GM12874 (cell line): ENCODE results near the gene SRGAP1.

Experiments used
- CTCF ChIP-seq: IDR thresholded peaks from 2 replicates; pipeline ENCODE4 v1.5.1; 2011; ENCODE audit warnings: low read depth, mild to moderate bottlenecking, control low read depth, low read length, moderate library complexity; ENCODE audit not compliant: insufficient read depth

Gene SRGAP1

DNA sequence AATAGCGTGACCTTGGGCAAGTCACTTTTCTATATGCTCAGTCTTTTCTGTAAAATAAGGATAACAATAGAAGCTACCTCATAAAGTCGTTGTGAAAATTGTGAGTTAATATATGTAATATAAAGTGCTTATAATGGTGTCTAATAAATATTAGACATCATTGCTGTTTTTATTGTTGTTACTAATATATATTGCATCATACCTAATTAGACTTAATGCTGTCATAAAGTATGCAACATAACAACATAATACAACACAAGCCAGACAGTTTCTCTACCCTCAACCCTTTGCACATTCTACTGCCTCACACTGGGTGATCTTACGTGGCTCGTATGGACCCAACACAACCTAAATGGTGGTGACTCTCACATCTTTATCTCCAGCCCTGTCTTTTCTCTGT, 240.7 kb downstream of the SRGAP1 start:
- TF ChIP-seq CTCF = no peak

GRCh38 chr12:64085996-64086395, 241.5 kb downstream of the SRGAP1 start:
- no peak for TF ChIP-seq CTCF

- no peak for TF ChIP-seq CTCF
Measured at GRCh38 chr12:64086946-64087345, 242.4 kb downstream of the SRGAP1 start.

DNA sequence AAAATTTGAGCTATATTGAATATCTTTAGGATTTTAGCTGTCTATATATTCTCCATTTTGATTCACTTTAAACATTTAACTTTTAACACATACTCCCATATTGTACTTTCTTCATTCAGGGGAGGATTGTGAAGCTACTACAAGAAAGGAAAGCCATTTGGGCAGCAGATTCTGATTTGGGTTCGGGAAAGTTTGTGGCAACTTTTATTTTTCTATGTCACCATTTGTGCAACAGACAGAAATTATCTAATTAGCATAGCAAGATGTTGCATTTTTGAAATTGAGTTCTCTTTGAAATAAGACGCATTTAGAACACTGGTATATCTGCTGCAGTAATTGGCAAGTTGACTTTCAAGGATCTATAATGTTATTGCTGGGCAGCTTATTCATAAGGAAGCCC, 243.3 kb downstream of the SRGAP1 start:
- no peak for TF ChIP-seq CTCF

DNA sequence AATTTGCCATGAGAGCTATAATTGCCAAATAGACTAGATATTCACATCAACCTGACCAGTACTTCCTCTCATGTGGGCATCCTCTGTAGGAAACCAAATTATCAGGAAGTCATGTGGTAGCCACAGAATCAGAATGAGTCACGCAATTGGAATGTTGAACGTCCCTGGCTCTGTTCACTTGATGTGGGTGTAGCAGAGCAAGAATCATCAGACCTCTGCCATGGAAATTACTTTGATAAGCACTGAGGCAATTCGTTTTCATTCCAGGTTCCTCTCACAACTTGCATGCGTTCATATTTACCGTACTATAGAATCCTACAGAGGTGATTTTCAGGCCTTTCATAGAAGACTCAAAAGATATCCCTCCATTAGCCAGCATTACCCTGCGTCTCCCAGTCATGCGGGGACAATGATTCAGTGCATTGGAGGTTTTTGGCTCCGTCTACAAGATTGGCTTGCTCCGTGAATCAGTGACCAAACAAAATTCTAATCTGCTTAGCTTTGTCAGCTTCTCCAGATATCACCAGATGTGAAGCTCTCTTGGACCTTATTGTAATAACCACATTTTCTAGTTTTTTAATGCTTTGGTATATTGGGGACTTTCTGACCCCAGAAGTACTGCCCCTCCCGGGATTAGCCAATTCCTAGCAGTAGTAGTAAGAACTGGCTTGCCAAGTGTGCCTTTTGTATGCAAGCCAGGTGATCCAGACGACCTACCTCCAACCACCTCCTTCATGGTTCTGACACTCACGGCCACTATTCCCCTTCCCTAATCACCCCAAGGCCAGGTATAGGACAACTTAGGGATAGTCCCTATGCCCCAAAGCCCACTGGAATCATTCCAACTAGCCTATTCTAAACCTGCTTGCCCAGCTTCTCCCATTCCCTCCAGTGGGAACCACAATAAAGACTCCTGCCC, 244.2 kb downstream of the SRGAP1 start:
- TF ChIP-seq CTCF = no peak

GRCh38 chr12:64090047-64090446, 245.5 kb downstream of the SRGAP1 start:
- TF ChIP-seq CTCF = no peak

DNA sequence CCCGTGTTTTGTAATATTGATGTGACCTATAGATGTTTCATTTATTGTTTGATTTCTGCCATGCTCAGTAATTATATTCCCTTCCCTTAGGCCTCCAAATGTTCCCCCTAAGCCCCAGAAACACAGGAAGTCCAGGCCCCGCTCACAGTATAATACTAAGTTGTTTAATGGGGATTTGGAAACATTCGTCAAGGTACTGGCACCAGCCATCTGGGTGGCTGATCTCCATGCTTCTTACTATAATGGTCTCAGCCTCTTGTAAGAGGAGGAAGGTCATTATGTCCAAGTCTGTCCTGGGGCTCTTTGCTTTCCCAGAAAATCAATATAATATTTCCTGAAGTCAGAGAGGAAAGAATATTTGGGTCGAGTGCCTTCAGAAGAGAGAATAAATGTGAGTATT, 246.7 kb downstream of the SRGAP1 start:
- TF ChIP-seq CTCF = no peak
